K562 (cell line): ENCODE results near the gene PPP1CA. TPM values are rescaled to one million over a fixed set of nuclear protein-coding genes. Genes with fewer than 3 reads are reported as not detected.
A peak's percentile ranks its signal among the peaks of the same experiment; 100 is the strongest.

Source experiments
- DDX20 ChIP-seq: fragments of 450-650 bp; IDR thresholded peaks from 2 replicates; pipeline ENCODE4 v1.6.1; 2016; ENCODE audit warnings: missing genetic modification characterization, low read depth, mild to moderate bottlenecking, missing compliant biosample characterization, moderate library complexity
- E2F3 ChIP-seq: fragments of 250-450 bp; sonication (Bioruptor Pico); IDR thresholded peaks from 2 replicates; pipeline ENCODE4 v1.4.0; 2020; ENCODE audit warnings: mild to moderate bottlenecking
- LEF1 ChIP-seq: fragments of 450-650 bp; IDR thresholded peaks from 2 replicates; pipeline ENCODE4 v1.6.1; 2016; ENCODE audit warnings: mild to moderate bottlenecking
- MAZ ChIP-seq, 2 experiments: fragments of 450-650 bp in 1 of 2; sonication (generic) in 1 of 2; formaldehyde crosslinking; IDR thresholded peaks in 1 of 2; conservative IDR thresholded peaks in 1 of 2; 2 replicates each; pipeline versions ENCODE4 v1.4.0 to v1.5.0; 2020; ENCODE audit warnings: mild to moderate bottlenecking in 1 of 2, missing genetic modification reagents in 1 of 2
- MECOM ChIP-seq: fragments of 250-450 bp; sonication (Bioruptor Pico); IDR thresholded peaks from 2 replicates; pipeline ENCODE4 v1.8.0; 2022; ENCODE audit warnings: inconsistent platforms
- OTX1 ChIP-seq: fragments of 450-650 bp; formaldehyde crosslinking; IDR thresholded peaks from 2 replicates; pipeline ENCODE4 v1.4.0; 2022; ENCODE audit warnings: mild to moderate bottlenecking
- PBX2 ChIP-seq, 2 experiments: IDR thresholded peaks in 1 of 2; conservative IDR thresholded peaks in 1 of 2; 2 replicates each; pipeline ENCODE4 v1.6.1; 2016; ENCODE audit warnings: low read depth in 2 of 2, mild to moderate bottlenecking in 1 of 2, missing compliant biosample characterization in 1 of 2, missing genetic modification characterization in 1 of 2, moderate library complexity in 1 of 2
- POLR3G ChIP-seq: IDR thresholded peaks from 2 replicates; pipeline ENCODE4 v1.6.1; 2011; ENCODE audit not compliant: insufficient read length, insufficient replicate concordance; ENCODE audit errors: extremely low read depth
- PTBP1 ChIP-seq: fragments of 200-400 bp; formaldehyde crosslinking; IDR thresholded peaks from 2 replicates; pipeline ENCODE4 v1.6.1; 2017; ENCODE audit warnings: low read depth, low read length
- RFX5 ChIP-seq: IDR thresholded peaks from 2 replicates; pipeline ENCODE4 v1.6.1; 2011; ENCODE audit warnings: low read depth, mild to moderate bottlenecking, improper control_type of control experiment, low read length
- VEZF1 ChIP-seq: fragments of 200-800 bp; sonication (Bioruptor generic); IDR thresholded peaks from 2 replicates; pipeline ENCODE4 v1.6.1; 2017; ENCODE audit warnings: missing genetic modification characterization, missing compliant biosample characterization
- YY1 ChIP-seq, 3 experiments: IDR thresholded peaks; 2 replicates each; pipeline ENCODE4 v1.6.1; 2011; ENCODE audit warnings: low read length in 2 of 3, mild to moderate bottlenecking in 2 of 3, moderate library complexity in 2 of 3, borderline replicate concordance in 1 of 3, control low read depth in 1 of 3, low read depth in 1 of 3; ENCODE audit not compliant: insufficient read depth in 3 of 3, insufficient replicate concordance in 2 of 3, control insufficient read depth in 1 of 3, insufficient read length in 1 of 3; ENCODE audit errors: extremely low read depth in 1 of 3
- ZNF318 ChIP-seq, 2 experiments: fragments of 450-650 bp; IDR thresholded peaks; 2 replicates each; pipeline ENCODE4 v1.6.1; 2016; ENCODE audit warnings: mild to moderate bottlenecking in 2 of 2, borderline replicate concordance in 1 of 2, low read depth in 1 of 2, moderate library complexity in 1 of 2
- polyA plus RNA-seq, 8 experiments: library from polyadenylated mRNA; depleted of rRNA in 4 of 8; stranded (reverse) in 5 of 8; unstranded in 3 of 8; fragments of >200 nt; fragmentation: Nextera tagmentation in 2 of 8; fragmentation: Illumina TruSeq in 1 of 8; extraction: Ambion mirVana in 2 of 8; extraction: Trizol in 1 of 8; gene quantifications; 2 replicates each; pipeline versions ENCODE4 v1.2.1 to v1.2.3, GENCODE V29; 2011 to 2014; ENCODE audit warnings: inconsistent platforms in 1 of 8, missing spikeins in 1 of 8
- total RNA-seq, 7 experiments: library from RNA; depleted of rRNA in 6 of 7; stranded (reverse); fragments of >200 nt in 6 of 7; fragmentation: Illumina TruSeq in 2 of 7; extraction: Trizol in 2 of 7; gene quantifications; 2 replicates each; pipeline versions ENCODE4 v1.2.1 to v1.2.3, GENCODE V29; 2011 to 2021; ENCODE audit warnings: low replicate concordance in 1 of 7

Gene PPP1CA
- total and polyA plus RNA-seq, 9 of the 15 experiments (the other 6 are each of a cell fraction or from before 2014, with no cell fraction given): 18.2 to 242 (median 188) TPM

GRCh38 chr11:67372993-67373647 lies 28.5 kb downstream of the PPP1CA start, which contains the start of gene CLCF1 (continued):
- TF ChIP-seq PBX2 (CRISPR knock-in tag; IDR thresholded peaks at IDR 0.05; ENCODE audit: low read depth) (no peak), PBX2 (tag; conservative IDR thresholded peaks at IDR 0.05; ENCODE audit: low read depth) (no peak), ZNF318 (IDR thresholded peaks at IDR 0.05; ENCODE audit: borderline replicate concordance in 1 of 2, low read depth in 1 of 2) (no peak), E2F3 (CRISPR knock-in tag) (no peak), YY1 (IDR thresholded peaks at IDR 0.05; ENCODE audit: borderline replicate concordance in 1 of 3, control insufficient read depth in 1 of 3, extremely low read depth in 1 of 3, insufficient read depth in 3 of 3, insufficient read length in 1 of 3, insufficient replicate concordance in 2 of 3, low read depth in 1 of 3, low read length in 2 of 3) (peak in 1 of 3 experiments; percentile 35), LEF1 (no peak), VEZF1 (CRISPR knock-in tag) (peak; percentile 49), OTX1 (CRISPR knock-in tag) (no peak), MAZ (CRISPR knock-in tag; conservative IDR thresholded peaks at IDR 0.05 in 1 of 2, IDR thresholded peaks at IDR 0.05 in 1 of 2) (peak; percentile 7 to 89; a peak in 3 of 4 replicates), POLR3G (no peak), PTBP1 (no peak), RFX5 (no peak), DDX20 (tag) (no peak), MECOM (CRISPR knock-in tag) (no peak)
